ENCODE results near the gene MTERF2. TPM values are rescaled to one million over a fixed set of nuclear protein-coding genes. Genes with fewer than 3 reads are reported as not detected.
A peak's percentile ranks its signal among the peaks of the same experiment; 100 is the strongest.
"Not testable (repeated sequence)": the region's sequence is repeated elsewhere in the genome, so short reads cannot be mapped to it uniquely, and the experiment has no call there.

Gene MTERF2
- polyA plus RNA-seq, 4 donors: 4.9 to 20.8 (median 13.5) TPM

DNA sequence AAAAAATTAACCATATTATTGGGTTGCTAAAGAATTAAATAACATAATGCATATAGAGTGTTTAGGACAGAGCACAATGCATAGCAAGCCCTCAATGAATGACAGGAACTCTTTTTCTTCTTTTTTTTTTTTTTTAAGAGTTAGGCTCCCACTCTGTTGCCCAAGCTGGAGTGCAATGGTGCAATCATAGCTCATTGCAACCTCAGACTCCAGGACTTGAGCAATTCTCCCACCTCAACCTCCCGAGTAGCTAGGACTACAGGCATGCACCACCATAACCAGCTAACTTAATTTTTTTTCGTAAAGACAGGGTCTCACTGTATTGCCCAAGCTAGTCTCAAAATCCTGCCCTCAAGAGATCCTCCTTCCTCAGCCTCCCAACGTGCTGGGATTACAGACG is 20.5 kb upstream of the MTERF2 start:
- Histone ChIP-seq H3K4me1 (ENCODE audit: control insufficient read depth in 3 of 3, insufficient read depth in 2 of 3, low read depth in 1 of 3, low read length in 2 of 3) (no peaks in the 10 kb centered on the region), H3K4me3 (ENCODE audit: low read depth in 1 of 3, low read length in 3 of 3) (no peak overlapping the region), H3K36me3 (ENCODE audit: control insufficient read depth in 3 of 3, insufficient read depth in 2 of 3, low read depth in 1 of 3, low read length in 3 of 3) (peaks cover 0 to 2% (median 0%) of the 10 kb centered on the region in 3 donors), H3K9me3 (ENCODE audit: control insufficient read depth in 2 of 2, insufficient read depth in 1 of 2, low read depth in 1 of 2, low read length in 1 of 2) (peaks cover 0 to 4% of the 10 kb centered on the region in 2 donors), H3K27ac (ENCODE audit: low read depth in 1 of 3, low read length in 2 of 3) (no peak overlapping the region), H3K27me3 (ENCODE audit: control insufficient read depth in 3 of 3, insufficient read depth in 3 of 3, low read length in 3 of 3) (no peaks in the 10 kb centered on the region)
- 95 to 99% (median 95%) methylated on average over 4 of the region's 4 CpGs for WGBS, 3 donors
- DNase-seq (no peak), FAIRE-seq (no peak)

DNA sequence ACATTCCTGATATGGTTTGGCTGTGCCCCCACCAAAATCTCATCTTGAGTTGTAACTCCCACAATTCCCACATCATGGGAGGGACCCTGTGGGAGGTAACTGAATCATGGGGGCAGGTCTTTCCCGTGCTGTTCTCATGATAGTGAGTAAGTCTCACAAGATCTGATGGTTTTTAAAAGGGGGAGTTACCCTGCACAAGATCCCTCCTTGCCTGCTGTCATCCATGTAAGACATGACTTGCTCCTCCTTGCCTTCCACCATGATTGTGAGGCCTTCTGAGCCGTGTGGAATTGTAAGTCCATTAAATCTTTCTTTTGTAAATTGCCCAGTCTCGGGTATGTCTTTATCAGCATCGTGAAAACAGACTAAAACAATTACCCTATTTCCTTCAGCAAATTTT is 15.7 kb upstream of the MTERF2 start:
- FAIRE-seq; H3K27ac ChIP-seq (ENCODE audit: low read depth in 1 of 3, low read length in 2 of 3); DNase-seq; H3K36me3 ChIP-seq (ENCODE audit: control insufficient read depth in 3 of 3, insufficient read depth in 2 of 3, low read depth in 1 of 3, low read length in 3 of 3); H3K4me3 ChIP-seq (ENCODE audit: low read depth in 1 of 3, low read length in 3 of 3); H3K9me3 ChIP-seq (ENCODE audit: control insufficient read depth in 2 of 2, insufficient read depth in 1 of 2, low read depth in 1 of 2, low read length in 1 of 2); H3K27me3 ChIP-seq (ENCODE audit: control insufficient read depth in 3 of 3, insufficient read depth in 3 of 3, low read length in 3 of 3); H3K4me1 ChIP-seq (ENCODE audit: control insufficient read depth in 3 of 3, insufficient read depth in 2 of 3, low read depth in 1 of 3, low read length in 2 of 3): not testable (repeated sequence)
- 82 to 87% (median 87%) methylated on average over 4 of the region's 4 CpGs for WGBS, 3 donors

DNA sequence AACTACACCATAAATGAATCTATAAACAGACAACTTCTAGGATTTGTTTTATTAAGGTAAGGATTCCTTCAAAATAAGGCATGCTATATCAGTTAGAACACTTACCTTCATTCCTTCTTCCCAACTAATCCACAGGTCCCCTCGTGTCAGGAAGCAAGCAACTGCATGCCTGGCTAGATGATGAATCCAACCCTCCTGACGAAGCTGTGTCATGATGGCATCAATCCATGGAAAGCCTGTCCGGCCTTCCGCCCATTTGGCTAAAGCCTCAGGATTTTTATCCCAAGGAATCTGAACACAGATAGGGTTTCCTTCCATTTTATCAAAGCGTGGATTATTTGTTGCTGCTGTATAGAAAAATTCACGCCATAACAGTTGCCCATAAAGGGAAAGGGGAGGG is 12.5 kb upstream of the MTERF2 start:
- DNase-seq: no peak
- 87 to 95% (median 91%) methylated on average over 6 of the region's 6 CpGs for WGBS, 3 donors
- H3K27ac ChIP-seq (ENCODE audit: low read depth in 1 of 3, low read length in 2 of 3): no peak overlapping the region
- peaks cover 0 to 4% of the 10 kb centered on the region in 2 donors for H3K9me3 ChIP-seq (ENCODE audit: control insufficient read depth in 2 of 2, insufficient read depth in 1 of 2, low read depth in 1 of 2, low read length in 1 of 2)
- no peaks in the 10 kb centered on the region for H3K27me3 ChIP-seq (ENCODE audit: control insufficient read depth in 3 of 3, insufficient read depth in 3 of 3, low read length in 3 of 3)
- H3K4me3 ChIP-seq (ENCODE audit: low read depth in 1 of 3, low read length in 3 of 3): no peak overlapping the region
- peaks cover 0 to 10% (median 6%) of the 10 kb centered on the region in 3 donors for H3K36me3 ChIP-seq (ENCODE audit: control insufficient read depth in 3 of 3, insufficient read depth in 2 of 3, low read depth in 1 of 3, low read length in 3 of 3)
- no peaks in the 10 kb centered on the region for H3K4me1 ChIP-seq (ENCODE audit: control insufficient read depth in 3 of 3, insufficient read depth in 2 of 3, low read depth in 1 of 3, low read length in 2 of 3)
- no peak for FAIRE-seq

DNA sequence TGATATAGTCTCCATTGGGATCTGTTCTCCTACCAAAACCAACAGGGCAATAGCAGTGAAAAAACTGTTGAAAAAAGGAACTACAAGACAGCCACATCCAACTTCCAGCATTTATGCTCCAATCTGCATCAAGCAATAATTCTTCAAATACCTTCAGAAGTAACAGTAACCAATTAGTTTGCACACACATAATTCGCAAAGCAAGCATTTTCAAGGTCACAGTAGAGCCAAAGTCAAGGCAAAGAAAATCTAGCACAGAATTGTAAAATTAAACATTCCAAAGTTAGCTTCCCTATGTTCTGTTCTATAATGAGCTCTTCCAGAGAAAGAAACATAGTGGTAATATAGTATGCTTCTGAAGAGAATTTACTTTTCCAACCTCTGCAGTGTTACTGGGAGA is 11.0 kb upstream of the MTERF2 start:
- Histone ChIP-seq H3K4me1 (ENCODE audit: control insufficient read depth in 3 of 3, insufficient read depth in 2 of 3, low read depth in 1 of 3, low read length in 2 of 3) (no peaks in the 10 kb centered on the region), H3K27me3 (ENCODE audit: control insufficient read depth in 3 of 3, insufficient read depth in 3 of 3, low read length in 3 of 3) (no peaks in the 10 kb centered on the region), H3K4me3 (ENCODE audit: low read depth in 1 of 3, low read length in 3 of 3) (no peak overlapping the region), H3K27ac (ENCODE audit: low read depth in 1 of 3, low read length in 2 of 3) (no peak overlapping the region), H3K9me3 (ENCODE audit: control insufficient read depth in 2 of 2, insufficient read depth in 1 of 2, low read depth in 1 of 2, low read length in 1 of 2) (peaks cover 0 to 4% of the 10 kb centered on the region in 2 donors), H3K36me3 (ENCODE audit: control insufficient read depth in 3 of 3, insufficient read depth in 2 of 3, low read depth in 1 of 3, low read length in 3 of 3) (peaks cover 0 to 10% (median 6%) of the 10 kb centered on the region in 3 donors)
- FAIRE-seq: no peak
- DNase-seq: no peak
- 92 to 97% (median 92%) methylated on average over 1 of the region's 1 CpG for WGBS, 3 donors

DNA sequence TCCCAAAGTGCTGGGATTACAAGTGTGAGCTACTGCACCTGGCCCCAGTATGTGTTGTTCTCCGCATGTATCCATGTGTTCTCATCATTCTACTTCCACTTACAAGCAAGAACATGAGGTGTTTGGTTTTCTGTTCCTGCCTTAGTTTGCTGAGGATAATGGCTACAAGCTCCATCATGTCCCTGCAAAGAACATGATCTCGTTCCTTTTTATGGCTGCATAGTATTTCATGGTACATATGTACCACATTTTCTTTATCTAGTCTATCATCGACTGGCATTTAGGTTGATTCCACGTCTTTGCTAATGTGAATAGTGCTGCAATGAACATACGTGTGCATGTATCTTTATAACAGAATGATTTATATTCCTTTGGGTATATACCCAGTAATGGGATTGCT is 9.2 kb upstream of the MTERF2 start:
- not testable (repeated sequence) for H3K27me3 ChIP-seq (ENCODE audit: control insufficient read depth in 3 of 3, insufficient read depth in 3 of 3, low read length in 3 of 3); H3K4me1 ChIP-seq (ENCODE audit: control insufficient read depth in 3 of 3, insufficient read depth in 2 of 3, low read depth in 1 of 3, low read length in 2 of 3); H3K27ac ChIP-seq (ENCODE audit: low read depth in 1 of 3, low read length in 2 of 3); H3K4me3 ChIP-seq (ENCODE audit: low read depth in 1 of 3, low read length in 3 of 3); H3K9me3 ChIP-seq (ENCODE audit: control insufficient read depth in 2 of 2, insufficient read depth in 1 of 2, low read depth in 1 of 2, low read length in 1 of 2); DNase-seq
- WGBS, 3 donors: 96 to 97% (median 96%) methylated on average over 5 of the region's 5 CpGs
- H3K36me3 ChIP-seq (ENCODE audit: control insufficient read depth in 3 of 3, insufficient read depth in 2 of 3, low read depth in 1 of 3, low read length in 3 of 3): peaks cover 0 to 10% (median 6%) of the 10 kb centered on the region in 3 donors
- peak; percentile 5 for FAIRE-seq

DNA sequence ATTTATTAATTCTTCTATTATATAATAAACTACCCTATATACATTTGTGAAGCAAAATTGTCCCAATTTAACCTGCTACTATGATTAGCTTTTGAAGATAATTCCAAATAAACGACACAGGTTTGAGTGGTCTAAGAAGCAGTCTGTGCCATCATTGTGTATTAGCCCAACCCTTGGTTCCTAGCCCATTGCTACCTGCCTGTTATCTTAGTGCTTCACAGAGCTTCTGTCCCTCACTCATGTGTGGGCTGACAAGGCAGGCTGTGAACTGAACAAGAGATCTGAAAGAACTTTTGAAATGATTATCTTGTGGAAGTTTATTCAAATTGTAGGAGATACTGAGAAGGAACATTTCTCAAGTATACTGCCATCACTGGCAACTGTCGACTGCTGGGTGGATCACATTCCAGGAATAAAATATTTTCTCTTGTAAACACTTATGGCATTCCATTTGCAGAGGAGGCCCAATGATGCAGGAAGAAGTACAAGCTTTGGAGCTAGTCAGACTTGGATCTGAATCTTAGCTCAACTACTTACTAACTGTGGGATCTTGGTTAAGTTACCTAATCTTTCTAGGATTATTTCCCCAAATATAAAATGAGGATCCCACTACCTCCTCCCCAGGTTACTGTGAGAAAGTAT is 7.8 kb upstream of the MTERF2 start:
- no peaks in the 10 kb centered on the region for H3K4me1 ChIP-seq (ENCODE audit: control insufficient read depth in 3 of 3, insufficient read depth in 2 of 3, low read depth in 1 of 3, low read length in 2 of 3)
- DNase-seq (no peak), FAIRE-seq (no peak)
- H3K27me3 ChIP-seq (ENCODE audit: control insufficient read depth in 3 of 3, insufficient read depth in 3 of 3, low read length in 3 of 3): no peaks in the 10 kb centered on the region
- H3K9me3 ChIP-seq (ENCODE audit: control insufficient read depth in 2 of 2, insufficient read depth in 1 of 2, low read depth in 1 of 2, low read length in 1 of 2): no peaks in the 10 kb centered on the region
- H3K4me3 ChIP-seq (ENCODE audit: low read depth in 1 of 3, low read length in 3 of 3): no peak overlapping the region
- no peak overlapping the region for H3K27ac ChIP-seq (ENCODE audit: low read depth in 1 of 3, low read length in 2 of 3)
- peaks cover 0 to 10% (median 6%) of the 10 kb centered on the region in 3 donors for H3K36me3 ChIP-seq (ENCODE audit: control insufficient read depth in 3 of 3, insufficient read depth in 2 of 3, low read depth in 1 of 3, low read length in 3 of 3)
- WGBS, 3 donors: 66 to 74% (median 67%) methylated on average over 2 of the region's 2 CpGs

DNA sequence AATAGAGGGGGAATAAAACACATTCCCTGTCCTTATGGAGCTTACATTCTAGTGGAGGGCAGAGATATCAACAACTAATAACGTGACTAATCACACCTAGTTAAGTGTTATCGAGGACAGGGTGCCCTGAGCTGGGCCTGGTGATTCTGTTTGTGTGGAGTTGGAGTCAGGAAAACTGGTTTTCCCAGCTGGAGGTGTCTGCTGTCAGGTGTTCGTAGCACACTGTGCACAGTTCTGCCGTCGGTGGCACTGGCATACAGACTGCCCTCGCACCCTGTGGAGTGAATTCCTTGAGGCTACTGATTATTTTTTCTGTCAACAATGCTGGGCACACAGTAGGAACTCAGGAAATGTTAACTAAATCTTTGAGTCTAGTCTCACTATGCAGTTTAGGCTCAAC is 900 bp upstream of the MTERF2 start:
- Histone ChIP-seq H3K27me3 (ENCODE audit: control insufficient read depth in 3 of 3, insufficient read depth in 3 of 3, low read length in 3 of 3) (no peaks in the 10 kb centered on the region), H3K4me1 (ENCODE audit: control insufficient read depth in 3 of 3, insufficient read depth in 2 of 3, low read depth in 1 of 3, low read length in 2 of 3) (peaks cover 6 to 9% (median 8%) of the 10 kb centered on the region in 3 donors), H3K9me3 (ENCODE audit: control insufficient read depth in 2 of 2, insufficient read depth in 1 of 2, low read depth in 1 of 2, low read length in 1 of 2) (no peaks in the 10 kb centered on the region), H3K36me3 (ENCODE audit: control insufficient read depth in 3 of 3, insufficient read depth in 2 of 3, low read depth in 1 of 3, low read length in 3 of 3) (peaks cover 0 to 8% (median 0%) of the 10 kb centered on the region in 3 donors), H3K4me3 (ENCODE audit: low read depth in 1 of 3, low read length in 3 of 3) (no peak overlapping the region), H3K27ac (ENCODE audit: low read depth in 1 of 3, low read length in 2 of 3) (no peak overlapping the region)
- no peak for DNase-seq
- WGBS, 3 donors: 32 to 56% (median 48%) methylated on average over 6 of the region's 6 CpGs
- no peak for FAIRE-seq

DNA sequence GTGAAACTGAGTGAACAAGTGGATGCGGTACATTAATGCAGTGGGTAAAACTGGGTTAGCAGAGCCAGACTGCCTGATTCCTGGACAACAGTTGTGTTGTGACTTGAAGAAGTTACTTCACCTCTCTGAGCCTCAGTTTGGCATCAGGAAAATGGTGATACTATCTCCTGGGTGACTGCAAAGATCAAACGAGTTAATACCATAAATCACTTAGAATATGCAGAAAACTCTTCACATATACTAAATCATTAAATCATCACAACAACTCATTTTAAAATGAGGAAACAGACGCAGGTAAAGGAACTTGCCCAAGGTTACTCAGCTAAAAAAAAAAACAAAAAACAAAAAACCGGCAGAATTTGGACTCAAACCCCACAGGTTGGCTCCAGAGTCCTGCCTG is 811 bp downstream of the MTERF2 start:
- FAIRE-seq (no peak), DNase-seq (no peak)
- Histone ChIP-seq H3K4me3 (ENCODE audit: low read depth in 1 of 3, low read length in 3 of 3) (peak overlapping the region in 2 of 3 donors; percentile 66 to 87), H3K4me1 (ENCODE audit: control insufficient read depth in 3 of 3, insufficient read depth in 2 of 3, low read depth in 1 of 3, low read length in 2 of 3) (peaks cover 6 to 9% (median 8%) of the 10 kb centered on the region in 3 donors), H3K27ac (ENCODE audit: low read depth in 1 of 3, low read length in 2 of 3) (peak overlapping the region in 1 of 3 donors; percentile 83), H3K9me3 (ENCODE audit: control insufficient read depth in 2 of 2, insufficient read depth in 1 of 2, low read depth in 1 of 2, low read length in 1 of 2) (no peaks in the 10 kb centered on the region), H3K36me3 (ENCODE audit: control insufficient read depth in 3 of 3, insufficient read depth in 2 of 3, low read depth in 1 of 3, low read length in 3 of 3) (peaks cover 0 to 11% (median 0%) of the 10 kb centered on the region in 3 donors), H3K27me3 (ENCODE audit: control insufficient read depth in 3 of 3, insufficient read depth in 3 of 3, low read length in 3 of 3) (no peaks in the 10 kb centered on the region)
- 12 to 29% (median 21%) methylated on average over 4 of the region's 4 CpGs for WGBS, 3 donors

DNA sequence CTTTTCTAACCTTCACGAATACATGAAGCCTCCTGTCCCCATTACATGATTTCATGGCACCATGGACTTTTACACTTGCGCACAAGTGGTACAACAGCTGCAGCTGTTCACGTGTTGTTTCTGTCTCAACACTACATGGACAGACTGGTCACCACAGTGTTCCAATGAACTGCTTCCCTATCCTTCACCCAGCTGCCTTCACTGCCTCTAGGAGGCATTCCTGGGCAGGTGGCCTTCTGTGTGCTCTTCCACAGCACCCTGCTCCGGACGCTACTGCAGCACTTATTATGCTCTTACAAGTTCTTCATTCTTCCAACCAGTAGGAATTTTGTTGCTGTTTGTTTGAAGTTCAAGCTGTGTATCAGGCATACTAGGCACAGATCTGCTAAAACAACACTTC is 1.5 kb downstream of the MTERF2 start:
- WGBS, 3 donors: 42 to 85% (median 61%) methylated on average over 5 of the region's 5 CpGs
- H3K36me3 ChIP-seq (ENCODE audit: control insufficient read depth in 3 of 3, insufficient read depth in 2 of 3, low read depth in 1 of 3, low read length in 3 of 3): peaks cover 0 to 11% (median 0%) of the 10 kb centered on the region in 3 donors
- peaks cover 6 to 9% (median 8%) of the 10 kb centered on the region in 3 donors for H3K4me1 ChIP-seq (ENCODE audit: control insufficient read depth in 3 of 3, insufficient read depth in 2 of 3, low read depth in 1 of 3, low read length in 2 of 3)
- no peak overlapping the region for H3K27ac ChIP-seq (ENCODE audit: low read depth in 1 of 3, low read length in 2 of 3)
- no peaks in the 10 kb centered on the region for H3K9me3 ChIP-seq (ENCODE audit: control insufficient read depth in 2 of 2, insufficient read depth in 1 of 2, low read depth in 1 of 2, low read length in 1 of 2)
- DNase-seq: peak in 1 of 2 donors; percentile 64
- FAIRE-seq: no peak
- peak overlapping the region in 1 of 3 donors; percentile 0 for H3K4me3 ChIP-seq (ENCODE audit: low read depth in 1 of 3, low read length in 3 of 3)
- H3K27me3 ChIP-seq (ENCODE audit: control insufficient read depth in 3 of 3, insufficient read depth in 3 of 3, low read length in 3 of 3): no peaks in the 10 kb centered on the region
